GM12878 (cell line): Measurements from ENCODE around the gene PDCD11. TPM values are rescaled to one million over a fixed set of nuclear protein-coding genes. Genes with fewer than 3 reads are reported as not detected.

Source experiments
- ATAC-seq: fragments of 200-7000 bp; cut with Tn5 transposase; 3 replicates; pipeline ENCODE4 v1.9.1; 2020; ENCODE audit warnings: mild to moderate bottlenecking, moderate library complexity
- BruUV-seq: library from RNA; stranded (reverse); fragments of 400-500 nt; replicated peaks from 2 replicates; lab custom pipeline; 2021; lab: Mats Ljungman, UMichigan
- CTCF ChIA-PET: fragments of 300-600 bp; sonication (Branson Sonifier 250); formaldehyde crosslinking; extraction: SDS; loops from one replicate; lab custom pipeline; 2021; ENCODE audit warnings: inconsistent platforms; lab: Yijun Ruan, JAX
- POLR2A ChIA-PET: fragments of 350-600 bp; formaldehyde crosslinking; extraction: SDS; loops from one replicate; lab custom pipeline; 2021; ENCODE audit warnings: inconsistent platforms; lab: Charles Lee
- RAD21 ChIA-PET: fragments of 300-600 bp; sonication (Branson Sonifier 250); formaldehyde crosslinking; loops from one replicate; lab custom pipeline; 2023; ENCODE audit warnings: antibody characterized with exemption; ENCODE audit not compliant: unreplicated experiment; lab: Charles Lee
- SMC1A ChIA-PET: fragments of 300-600 bp; sonication (Branson Sonifier 250); formaldehyde crosslinking; loops from one replicate; lab custom pipeline; 2023; ENCODE audit not compliant: unreplicated experiment, uncharacterized antibody; lab: Charles Lee
- DNase-seq: peaks from one replicate; pipeline ENCODE4 v3.0.0-alpha.2; 2011; ENCODE audit warnings: low read depth, low spot score
- FAIRE-seq: peaks from 3 replicates; lab custom pipeline; 2011; peaks lifted over from hg19 to GRCh38; lab: Jason Lieb, UNC
- H2AFZ ChIP-seq: 2 replicates; pipeline ENCODE4 v1.6.0; 2011; ENCODE audit warnings: low read depth, low read length, control low read depth; ENCODE audit not compliant: control insufficient read depth
- H3K27ac ChIP-seq: 2 replicates; pipeline ENCODE4 v1.5.1; 2011; ENCODE audit warnings: control low read depth; ENCODE audit not compliant: control insufficient read depth, insufficient read depth
- H3K27me3 ChIP-seq, 2 experiments: replicated peaks in 1 of 2; 2 replicates each; pipeline versions ENCODE4 v1.6.0 to v1.6.1; 2011; ENCODE audit warnings: low read length in 1 of 2; ENCODE audit not compliant: control insufficient read depth in 2 of 2, insufficient read depth in 2 of 2
- H3K36me3 ChIP-seq, 2 experiments: 2 replicates each; pipeline ENCODE4 v1.5.1; 2011; ENCODE audit warnings: low read length in 1 of 2; ENCODE audit not compliant: control insufficient read depth in 2 of 2, insufficient read depth in 2 of 2
- H3K4me1 ChIP-seq: 2 replicates; pipeline ENCODE4 v1.6.1; 2011; ENCODE audit warnings: mild to moderate bottlenecking, low read length, moderate library complexity, mixed read lengths; ENCODE audit not compliant: control insufficient read depth, insufficient read depth
- H3K4me2 ChIP-seq: 2 replicates; pipeline ENCODE4 v1.6.0; 2011; ENCODE audit warnings: control low read depth; ENCODE audit not compliant: control insufficient read depth, insufficient read depth
- H3K4me3 ChIP-seq: fragments of 200-600 bp; sonication (generic); 2 replicates; pipeline ENCODE4 v1.5.1; 2016
- H3K79me2 ChIP-seq: 2 replicates; pipeline ENCODE4 v1.6.0; 2011; ENCODE audit warnings: low read length; ENCODE audit not compliant: control insufficient read depth, insufficient read depth
- H3K9ac ChIP-seq: 2 replicates; pipeline ENCODE4 v1.8.0; 2011; ENCODE audit warnings: low read length, control low read depth, mixed read lengths; ENCODE audit not compliant: control insufficient read depth, insufficient read depth
- H3K9me3 ChIP-seq: replicated peaks from 3 replicates; pipeline ENCODE4 v1.5.1; 2011; ENCODE audit warnings: mild to moderate bottlenecking, low read length; ENCODE audit not compliant: control insufficient read depth, insufficient read depth
- H4K20me1 ChIP-seq: 2 replicates; pipeline ENCODE4 v1.6.0; 2011; ENCODE audit not compliant: control insufficient read depth, insufficient read depth
- BHLHE40 ChIP-seq, 2 experiments: fragments of 450-650 bp in 1 of 2; IDR thresholded peaks; 2 replicates each; pipeline ENCODE4 v1.6.1; 2011 to 2017; ENCODE audit warnings: low read depth in 2 of 2, borderline replicate concordance in 1 of 2, improper control_type of control experiment in 1 of 2, low read length in 1 of 2, mild to moderate bottlenecking in 1 of 2
- GATAD2B ChIP-seq: fragments of 450-650 bp; conservative IDR thresholded peaks from 2 replicates; pipeline ENCODE4 v1.6.1; 2017; ENCODE audit warnings: low read depth, mild to moderate bottlenecking, moderate library complexity
- MEF2B ChIP-seq: fragments of 450-650 bp; IDR thresholded peaks from 2 replicates; pipeline ENCODE4 v1.6.1; 2018; ENCODE audit warnings: mild to moderate bottlenecking, moderate library complexity; ENCODE audit not compliant: partially characterized antibody, poor library complexity, severe bottlenecking
- RAD51 ChIP-seq: fragments of 450-650 bp; IDR thresholded peaks from 2 replicates; pipeline ENCODE4 v1.6.1; 2016; ENCODE audit warnings: moderate library complexity, mild to moderate bottlenecking, inconsistent platforms
- RBBP5 ChIP-seq: fragments of 200-600 bp; sonication (generic); conservative IDR thresholded peaks from 2 replicates; pipeline ENCODE4 v1.6.1; 2016
- RFX5 ChIP-seq: IDR thresholded peaks from 2 replicates; pipeline ENCODE4 v1.6.1; 2011; ENCODE audit warnings: low read depth, low read length, improper control_type of control experiment
- TARDBP ChIP-seq: IDR thresholded peaks from 2 replicates; pipeline ENCODE4 v1.6.1; 2016; ENCODE audit warnings: borderline replicate concordance
- WGBS: methylation state at CpG from one replicate; pipeline ENCODE4 v1.1.6; 2016; ENCODE audit warnings: low lambda C conversion rate; ENCODE audit not compliant: insufficient replicate concordance, insufficient coverage; ENCODE audit errors: missing lambda C conversion rate; 5-methylcytosine and 5-hydroxymethylcytosine counted together
- in situ Hi-C: fragments of 300-500 bp; cut with MboI; formaldehyde crosslinking; loops from 9 replicates; pipeline ENCODE4 v1.14.3; 2018; ENCODE audit warnings: mixed read lengths
- intact Hi-C: fragments of 100-400 bp; cut with micrococcal nuclease; formaldehyde crosslinking; loops from one replicate; pipeline ENCODE4 v1.14.2; 2022; ENCODE audit not compliant: unreplicated experiment
- polyA plus RNA-seq, 11 experiments: library from polyadenylated mRNA; depleted of rRNA in 4 of 11; unstranded in 6 of 11; stranded (reverse) in 5 of 11; fragments of >200 nt; fragmentation: Nextera tagmentation in 4 of 11; fragmentation: Illumina TruSeq in 1 of 11; extraction: Ambion mirVana in 4 of 11; extraction: Trizol in 1 of 11; gene quantifications; 1 replicate in 1 of 11; 2 replicates in 10 of 11; pipeline versions ENCODE4 v1.2.1 to v1.2.3, GENCODE V29; 2011 to 2016; ENCODE audit warnings: inconsistent platforms in 2 of 11, missing spikeins in 2 of 11, low read depth in 1 of 11
- total RNA-seq, 4 experiments: library from RNA; depleted of rRNA in 3 of 4; stranded (reverse); fragments of >200 nt in 3 of 4; fragmentation: Illumina TruSeq in 1 of 4; extraction: Trizol in 1 of 4; gene quantifications; 2 replicates each; pipeline versions ENCODE4 v1.2.1 to v1.2.3, GENCODE V29; 2013 to 2021
- TF ChIP-seq, protein P1 (sequence below): IDR thresholded peaks from 2 replicates; pipeline ENCODE4 v1.6.1; 2011; ENCODE audit warnings: borderline replicate concordance, low read depth, mild to moderate bottlenecking, moderate library complexity, mixed read lengths, low read length; ENCODE audit not compliant: insufficient read depth; ENCODE audit errors: extremely low read length
- TF ChIP-seq, protein P2 (sequence below): fragments of 450-650 bp; IDR thresholded peaks from 2 replicates; pipeline ENCODE4 v1.6.1; 2018; ENCODE audit warnings: borderline replicate concordance, mild to moderate bottlenecking; ENCODE audit not compliant: partially characterized antibody

PDCD11 gene
- total and polyA plus RNA-seq, 10 of the 15 experiments (the other 5 are each of a cell fraction or from before 2014, with no cell fraction given), result 13.9 to 69.7 (median 44.8) TPM

DNA sequence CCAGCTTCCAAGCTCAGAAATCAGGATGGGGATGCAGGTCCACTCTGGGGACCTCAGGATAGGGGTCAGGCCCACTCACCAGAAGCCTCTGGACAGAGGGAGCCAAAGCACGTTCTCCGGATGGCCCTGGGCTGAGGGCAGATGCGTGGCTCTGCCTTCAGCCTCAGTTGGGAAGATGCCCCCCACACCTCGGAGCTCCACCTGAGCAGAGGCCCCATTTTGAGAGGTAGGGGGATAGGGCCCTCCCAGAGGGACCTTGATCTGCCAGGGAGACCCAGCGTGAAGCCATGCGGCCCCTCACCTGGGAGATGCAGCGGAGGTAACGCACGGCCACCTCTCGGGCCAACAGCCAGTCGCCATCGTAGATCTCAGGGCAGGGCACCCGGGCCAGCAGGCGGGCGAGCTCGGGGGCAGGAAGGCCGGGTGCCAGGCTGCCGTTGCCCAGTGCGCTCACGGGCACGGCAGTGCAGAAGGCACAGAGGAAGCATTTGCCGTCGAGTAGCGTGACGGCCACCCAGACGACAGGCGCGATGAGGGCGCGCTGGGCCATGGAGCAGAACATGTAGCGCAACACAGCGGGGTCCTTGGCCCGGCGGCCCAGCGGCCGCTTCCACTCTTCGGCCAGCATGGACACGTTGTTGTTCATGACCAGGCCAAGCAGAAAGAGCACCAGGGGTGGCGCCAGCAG is 61.6 kb downstream of the PDCD11 start:
- no TSS peak for BruUV-seq
- SMC1A ChIA-PET, result interaction anchor here (1.0 to 2.8 kb wide), 5 partner anchors 8 to 25 kb away, joined by 3 to 10 read pairs (median 3); no protein-coding TSS in a partner anchor
- peaks cover 12% of the 10 kb centered on the region for H3K4me1 ChIP-seq
- H2AFZ ChIP-seq, result no peak overlapping the region
- in situ Hi-C loops (no loop called here), intact Hi-C loops (no loop called here)
- RAD21 ChIA-PET, result interaction anchor here (0.7 to 2.4 kb wide), 7 partner anchors 8 to 90 kb away, joined by 3 to 19 read pairs (median 3); partner anchors contain the start of genes ATP5MK, NEURL1, PDCD11 and TAF5
- CTCF ChIA-PET, result interaction anchor here (0.7 to 3.2 kb wide), 4 partner anchors 8 to 41 kb away, joined by 3 to 17 read pairs (median 3); no protein-coding TSS in a partner anchor
- no peak overlapping the region for H3K4me3 ChIP-seq
- no peak overlapping the region for H3K9ac ChIP-seq
- H3K36me3 ChIP-seq, result no peaks in the 10 kb centered on the region
- H3K27ac ChIP-seq, result no peak overlapping the region
- ATAC-seq (no peak), FAIRE-seq (no peak), DNase-seq (no peak)
- POLR2A ChIA-PET, result interaction anchor here (0.6 to 9.5 kb wide), 6 partner anchors 9 to 115 kb away, joined by 3 to 144 read pairs (median 14); no protein-coding TSS in a partner anchor
- WGBS, result 89% methylated on average over 39 of the region's 39 CpGs
- H3K9me3 ChIP-seq, result no peaks in the 10 kb centered on the region
- H4K20me1 ChIP-seq, result no peaks in the 10 kb centered on the region
- TF ChIP-seq MEF2B (no peak), GATAD2B (0 out of 2 replicates have a peak, but pooled peaks have one; percentile 53)
- no peak overlapping the region for H3K4me2 ChIP-seq
- no peaks in the 10 kb centered on the region for H3K79me2 ChIP-seq
- no peaks in the 10 kb centered on the region for H3K27me3 ChIP-seq

DNA sequence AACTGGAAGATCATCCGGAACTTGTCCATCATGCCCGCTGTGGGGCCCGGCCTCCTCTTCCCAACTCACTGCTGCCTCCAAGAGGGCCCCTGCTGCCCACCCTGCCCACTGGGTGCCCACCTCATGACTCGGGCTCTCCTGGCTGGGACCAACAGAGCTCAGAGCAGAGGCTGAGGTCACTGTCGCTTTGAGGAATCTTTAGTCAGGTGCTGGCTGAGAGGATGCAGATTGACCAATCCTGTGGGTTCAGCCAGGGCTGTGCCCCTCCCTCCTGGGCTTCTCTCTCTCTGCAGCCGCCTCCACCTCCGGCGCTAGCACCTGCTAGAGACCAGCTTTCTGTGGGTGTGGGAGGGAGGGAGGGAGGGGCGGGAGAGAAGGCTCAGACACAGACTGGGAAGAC is 62.3 kb downstream of the PDCD11 start, which contains the start of gene CALHM1:
TSS of gene CALHM1 (minus strand) at position 181 of the 400 bp plus-strand sequence. CDS start at position 32, 149 bp downstream.
- H3K27ac ChIP-seq, result no peak within 1 kb of the TSS
- H3K4me3 ChIP-seq, result no peak within 1 kb of the TSS
- ATAC-seq, result peak; percentile 93
- H2AFZ ChIP-seq, result peak within 1 kb of the TSS; percentile 55
- TF ChIP-seq GATAD2B (0 out of 2 replicates have a peak, but pooled peaks have one; percentile 2), BHLHE40 (IDR thresholded peaks at IDR 0.05; ENCODE audit: borderline replicate concordance in 1 of 2, low read depth in 2 of 2, low read length in 1 of 2) (peak; percentile 17 to 49; a peak in 1 of 4 replicates), RBBP5 (no peak), RFX5 (peak; percentile 62), TARDBP (no peak), RAD51 (peak; percentile 36; the same call in 1 of the 2 replicates)
- TF ChIP-seq, protein P1, sequence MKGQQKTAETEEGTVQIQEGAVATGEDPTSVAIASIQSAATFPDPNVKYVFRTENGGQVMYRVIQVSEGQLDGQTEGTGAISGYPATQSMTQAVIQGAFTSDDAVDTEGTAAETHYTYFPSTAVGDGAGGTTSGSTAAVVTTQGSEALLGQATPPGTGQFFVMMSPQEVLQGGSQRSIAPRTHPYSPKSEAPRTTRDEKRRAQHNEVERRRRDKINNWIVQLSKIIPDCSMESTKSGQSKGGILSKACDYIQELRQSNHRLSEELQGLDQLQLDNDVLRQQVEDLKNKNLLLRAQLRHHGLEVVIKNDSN, result peak; percentile 2
- TF ChIP-seq, protein P2, sequence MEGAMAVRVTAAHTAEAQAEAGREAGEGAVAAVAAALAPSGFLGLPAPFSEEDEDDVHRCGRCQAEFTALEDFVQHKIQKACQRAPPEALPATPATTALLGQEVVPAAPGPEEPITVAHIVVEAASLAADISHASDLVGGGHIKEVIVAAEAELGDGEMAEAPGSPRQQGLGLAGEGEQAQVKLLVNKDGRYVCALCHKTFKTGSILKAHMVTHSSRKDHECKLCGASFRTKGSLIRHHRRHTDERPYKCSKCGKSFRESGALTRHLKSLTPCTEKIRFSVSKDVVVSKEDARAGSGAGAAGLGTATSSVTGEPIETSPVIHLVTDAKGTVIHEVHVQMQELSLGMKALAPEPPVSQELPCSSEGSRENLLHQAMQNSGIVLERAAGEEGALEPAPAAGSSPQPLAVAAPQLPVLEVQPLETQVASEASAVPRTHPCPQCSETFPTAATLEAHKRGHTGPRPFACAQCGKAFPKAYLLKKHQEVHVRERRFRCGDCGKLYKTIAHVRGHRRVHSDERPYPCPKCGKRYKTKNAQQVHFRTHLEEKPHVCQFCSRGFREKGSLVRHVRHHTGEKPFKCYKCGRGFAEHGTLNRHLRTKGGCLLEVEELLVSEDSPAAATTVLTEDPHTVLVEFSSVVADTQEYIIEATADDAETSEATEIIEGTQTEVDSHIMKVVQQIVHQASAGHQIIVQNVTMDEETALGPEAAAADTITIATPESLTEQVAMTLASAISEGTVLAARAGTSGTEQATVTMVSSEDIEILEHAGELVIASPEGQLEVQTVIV, result no peak
- TF ChIP-seq, all 136 proteins: peak for 5
- Histone ChIP-seq H3K79me2 (no peaks in the 10 kb centered on the region), H3K9ac (no peak within 1 kb of the TSS), H3K4me1 (peaks cover 12% of the 10 kb centered on the region), H3K36me3 (no peaks in the 10 kb centered on the region), H3K27me3 (no peaks in the 10 kb centered on the region), H3K4me2 (peak within 1 kb of the TSS; percentile 48; the same call in 1 of the 2 replicates), H3K9me3 (no peaks in the 10 kb centered on the region), H4K20me1 (no peaks in the 10 kb centered on the region)
- intact Hi-C loops (no loop called here), in situ Hi-C loops (no loop called here)
- BruUV-seq, result no TSS peak
- DNase-seq, result no peak
- FAIRE-seq, result no peak
- ChIA-PET SMC1A (interaction anchor here (1.4 to 2.4 kb wide), 2 partner anchors 18 to 24 kb away, joined by 3 to 10 read pairs; no protein-coding TSS in a partner anchor), POLR2A (interaction anchor here (1.3 to 3.0 kb wide), 3 partner anchors 9 to 17 kb away, joined by 11 to 24 read pairs (median 16); no protein-coding TSS in a partner anchor), RAD21 (interaction anchor here (1.0 to 2.4 kb wide), 6 partner anchors 9 to 90 kb away, joined by 3 to 19 read pairs (median 4); partner anchors contain the start of genes ATP5MK, NEURL1, PDCD11 and TAF5), CTCF (interaction anchor here (1.0 to 3.2 kb wide), 3 partner anchors 9 to 41 kb away, joined by 3 to 17 read pairs (median 3); no protein-coding TSS in a partner anchor)
- WGBS, result 38% methylated on average over 8 of the region's 9 CpGs
